GM12892 (cell line): ENCODE data around the gene CIAO1.

Experiments
- POLR2AphosphoS5 ChIP-seq: IDR thresholded peaks from 2 replicates; pipeline ENCODE4 v1.6.1; 2011; ENCODE audit warnings: low read depth, low read length, control low read depth
- TAF1 ChIP-seq: IDR thresholded peaks from 2 replicates; pipeline ENCODE4 v1.6.1; 2011; ENCODE audit warnings: low read depth, mild to moderate bottlenecking, control low read depth, low read length, borderline replicate concordance

DNA sequence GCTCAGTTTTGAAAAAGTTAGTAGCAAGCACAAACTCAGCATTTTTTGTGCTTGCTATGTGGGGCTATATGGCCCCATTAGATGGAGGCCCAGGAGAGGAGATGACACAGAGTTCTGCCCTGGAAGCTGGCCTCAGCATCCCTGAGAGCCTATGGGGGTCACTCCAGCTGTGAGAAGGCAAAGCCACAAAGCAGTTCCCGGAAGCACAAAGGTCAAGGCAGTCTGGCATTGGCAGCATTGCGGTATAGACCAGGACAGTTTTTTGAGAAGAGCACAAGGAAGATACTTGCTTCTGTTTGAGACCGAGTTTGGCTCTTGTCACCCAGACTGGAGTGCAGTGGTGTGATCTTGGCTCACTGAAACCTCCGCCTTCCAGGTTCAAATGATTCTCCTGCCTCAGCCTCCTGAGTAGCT, 51.6 kb downstream of the CIAO1 start:
- TF ChIP-seq POLR2AphosphoS5: no peak
- TF ChIP-seq TAF1: no peak
